ENCODE results near the gene KRT86. TPM values are rescaled to one million over a fixed set of nuclear protein-coding genes. Genes with fewer than 3 reads are reported as not detected.

KRT86 gene
- total and polyA plus RNA-seq, 2 experiments from 2014 or later: 0.16 TPM; not detected in 1

DNA sequence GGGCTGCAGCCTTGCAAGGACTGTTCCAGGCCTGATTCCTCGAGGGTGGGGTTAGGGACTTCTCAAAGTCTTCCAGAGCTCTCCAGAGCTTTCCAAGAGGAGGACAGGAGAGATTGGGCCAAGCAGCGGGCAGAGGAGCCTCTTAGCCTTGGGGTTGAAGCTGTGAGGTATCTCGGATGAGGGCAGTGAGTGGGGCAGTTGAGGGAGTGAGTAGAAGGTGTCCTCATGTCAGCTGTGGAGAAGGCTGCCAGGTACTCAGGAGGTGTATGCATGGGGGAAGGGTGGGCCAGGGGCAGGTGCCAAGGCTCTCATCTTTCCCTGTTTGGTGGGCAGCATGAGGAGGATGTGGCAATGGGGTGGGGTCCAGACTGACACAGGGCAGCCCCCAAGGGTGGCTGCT is 39.0 kb downstream of the KRT86 start:
- Mint-ChIP-seq H3K9me3 (no peaks in the 10 kb centered on the region), H3K36me3 (ENCODE audit: low read depth) (no peaks in the 10 kb centered on the region; the same call in 2 of the 3 replicates), H3K27ac (no peak overlapping the region), H3K4me3 (no peak overlapping the region), H3K27me3 (ENCODE audit: insufficient read depth, low read depth, poor library complexity) (peaks cover 22% of the 10 kb centered on the region), H3K4me1 (peaks cover 8% of the 10 kb centered on the region; the same call in 2 of the 3 replicates)
- no peaks in the 10 kb centered on the region for H3K9me2 ChIP-seq (ENCODE audit: insufficient read depth)
- H3F3A ChIP-seq (replicated peaks; ENCODE audit: low read depth): no peaks in the 10 kb centered on the region
- H3K4me1 ChIP-seq (ENCODE audit: insufficient read depth): peaks cover 7% of the 10 kb centered on the region
- DNase-seq (ENCODE audit: low spot score) (no peak), ATAC-seq (no peak)
- H3K27me3 ChIP-seq (ENCODE audit: insufficient read depth): peaks cover 22% of the 10 kb centered on the region
- no peak overlapping the region for H2AFZ ChIP-seq
- H3K79me2 ChIP-seq (replicated peaks; ENCODE audit: insufficient read depth): no peaks in the 10 kb centered on the region
- H3K36me3 ChIP-seq (ENCODE audit: insufficient read depth): no peaks in the 10 kb centered on the region
- TF ChIP-seq ZNF114 (CRISPR knock-in tag; IDR thresholded peaks at IDR 0.05) (no peak), EZH2 (IDR thresholded peaks at IDR 0.05; ENCODE audit: low read depth, unreplicated experiment) (no peak), ETS1 (IDR thresholded peaks at IDR 0.05) (no peak), REST (IDR thresholded peaks at IDR 0.05; ENCODE audit: unreplicated experiment) (no peak), NANOG (IDR thresholded peaks at IDR 0.05; ENCODE audit: borderline replicate concordance) (no peak), POLR2AphosphoS5 (IDR thresholded peaks at IDR 0.05; ENCODE audit: low read depth) (no peak)
- TF ChIP-seq, protein P1, sequence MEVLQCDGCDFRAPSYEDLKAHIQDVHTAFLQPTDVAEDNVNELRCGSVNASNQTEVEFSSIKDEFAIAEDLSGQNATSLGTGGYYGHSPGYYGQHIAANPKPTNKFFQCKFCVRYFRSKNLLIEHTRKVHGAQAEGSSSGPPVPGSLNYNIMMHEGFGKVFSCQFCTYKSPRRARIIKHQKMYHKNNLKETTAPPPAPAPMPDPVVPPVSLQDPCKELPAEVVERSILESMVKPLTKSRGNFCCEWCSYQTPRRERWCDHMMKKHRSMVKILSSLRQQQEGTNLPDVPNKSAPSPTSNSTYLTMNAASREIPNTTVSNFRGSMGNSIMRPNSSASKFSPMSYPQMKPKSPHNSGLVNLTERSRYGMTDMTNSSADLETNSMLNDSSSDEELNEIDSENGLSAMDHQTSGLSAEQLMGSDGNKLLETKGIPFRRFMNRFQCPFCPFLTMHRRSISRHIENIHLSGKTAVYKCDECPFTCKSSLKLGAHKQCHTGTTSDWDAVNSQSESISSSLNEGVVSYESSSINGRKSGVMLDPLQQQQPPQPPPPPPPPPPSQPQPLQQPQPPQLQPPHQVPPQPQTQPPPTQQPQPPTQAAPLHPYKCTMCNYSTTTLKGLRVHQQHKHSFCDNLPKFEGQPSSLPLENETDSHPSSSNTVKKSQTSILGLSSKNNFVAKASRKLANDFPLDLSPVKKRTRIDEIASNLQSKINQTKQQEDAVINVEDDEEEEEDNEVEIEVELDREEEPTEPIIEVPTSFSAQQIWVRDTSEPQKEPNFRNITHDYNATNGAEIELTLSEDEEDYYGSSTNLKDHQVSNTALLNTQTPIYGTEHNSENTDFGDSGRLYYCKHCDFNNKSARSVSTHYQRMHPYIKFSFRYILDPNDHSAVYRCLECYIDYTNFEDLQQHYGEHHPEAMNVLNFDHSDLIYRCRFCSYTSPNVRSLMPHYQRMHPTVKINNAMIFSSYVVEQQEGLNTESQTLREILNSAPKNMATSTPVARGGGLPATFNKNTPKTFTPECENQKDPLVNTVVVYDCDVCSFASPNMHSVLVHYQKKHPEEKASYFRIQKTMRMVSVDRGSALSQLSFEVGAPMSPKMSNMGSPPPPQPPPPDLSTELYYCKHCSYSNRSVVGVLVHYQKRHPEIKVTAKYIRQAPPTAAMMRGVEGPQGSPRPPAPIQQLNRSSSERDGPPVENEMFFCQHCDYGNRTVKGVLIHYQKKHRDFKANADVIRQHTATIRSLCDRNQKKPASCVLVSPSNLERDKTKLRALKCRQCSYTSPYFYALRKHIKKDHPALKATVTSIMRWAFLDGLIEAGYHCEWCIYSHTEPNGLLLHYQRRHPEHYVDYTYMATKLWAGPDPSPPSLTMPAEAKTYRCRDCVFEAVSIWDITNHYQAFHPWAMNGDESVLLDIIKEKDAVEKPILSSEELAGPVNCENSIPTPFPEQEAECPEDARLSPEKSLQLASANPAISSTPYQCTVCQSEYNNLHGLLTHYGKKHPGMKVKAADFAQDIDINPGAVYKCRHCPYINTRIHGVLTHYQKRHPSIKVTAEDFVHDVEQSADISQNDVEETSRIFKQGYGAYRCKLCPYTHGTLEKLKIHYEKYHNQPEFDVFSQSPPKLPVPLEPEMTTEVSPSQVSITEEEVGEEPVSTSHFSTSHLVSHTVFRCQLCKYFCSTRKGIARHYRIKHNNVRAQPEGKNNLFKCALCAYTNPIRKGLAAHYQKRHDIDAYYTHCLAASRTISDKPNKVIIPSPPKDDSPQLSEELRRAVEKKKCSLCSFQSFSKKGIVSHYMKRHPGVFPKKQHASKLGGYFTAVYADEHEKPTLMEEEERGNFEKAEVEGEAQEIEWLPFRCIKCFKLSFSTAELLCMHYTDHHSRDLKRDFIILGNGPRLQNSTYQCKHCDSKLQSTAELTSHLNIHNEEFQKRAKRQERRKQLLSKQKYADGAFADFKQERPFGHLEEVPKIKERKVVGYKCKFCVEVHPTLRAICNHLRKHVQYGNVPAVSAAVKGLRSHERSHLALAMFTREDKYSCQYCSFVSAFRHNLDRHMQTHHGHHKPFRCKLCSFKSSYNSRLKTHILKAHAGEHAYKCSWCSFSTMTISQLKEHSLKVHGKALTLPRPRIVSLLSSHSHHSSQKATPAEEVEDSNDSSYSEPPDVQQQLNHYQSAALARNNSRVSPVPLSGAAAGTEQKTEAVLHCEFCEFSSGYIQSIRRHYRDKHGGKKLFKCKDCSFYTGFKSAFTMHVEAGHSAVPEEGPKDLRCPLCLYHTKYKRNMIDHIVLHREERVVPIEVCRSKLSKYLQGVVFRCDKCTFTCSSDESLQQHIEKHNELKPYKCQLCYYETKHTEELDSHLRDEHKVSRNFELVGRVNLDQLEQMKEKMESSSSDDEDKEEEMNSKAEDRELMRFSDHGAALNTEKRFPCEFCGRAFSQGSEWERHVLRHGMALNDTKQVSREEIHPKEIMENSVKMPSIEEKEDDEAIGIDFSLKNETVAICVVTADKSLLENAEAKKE (CRISPR knock-in tag; IDR thresholded peaks at IDR 0.05): no peak
- H3K4me3 ChIP-seq: no peak overlapping the region
- no peak overlapping the region for H3K4me2 ChIP-seq
- H3K27ac ChIP-seq (ENCODE audit: low read depth): no peak overlapping the region
- H4K20me1 ChIP-seq (replicated peaks; ENCODE audit: insufficient read depth): no peaks in the 10 kb centered on the region
